ENCODE data around the gene DDR2.

- TF ChIP-seq CTCF (IDR thresholded peaks at IDR 0.05; ENCODE audit: borderline replicate concordance, extremely low read depth, low read length, poor library complexity, severe bottlenecking) (no peak), EZH2 (IDR thresholded peaks at IDR 0.05; ENCODE audit: borderline replicate concordance, low read depth, low read length, severe bottlenecking) (no peak)
Measured at GRCh38 chr1:162732566-162733335, 100.5 kb downstream of the DDR2 start.

Data from DND-41 (cell line).